LNCAP (cell line): ENCODE results near the gene CLMP.

Experiments
- TF ChIP-seq, protein P1 (sequence below): fragments of 450-650 bp; IDR thresholded peaks from 2 replicates; pipeline ENCODE4 v1.5.1; 2017; ENCODE audit warnings: mild to moderate bottlenecking

CLMP gene

DNA sequence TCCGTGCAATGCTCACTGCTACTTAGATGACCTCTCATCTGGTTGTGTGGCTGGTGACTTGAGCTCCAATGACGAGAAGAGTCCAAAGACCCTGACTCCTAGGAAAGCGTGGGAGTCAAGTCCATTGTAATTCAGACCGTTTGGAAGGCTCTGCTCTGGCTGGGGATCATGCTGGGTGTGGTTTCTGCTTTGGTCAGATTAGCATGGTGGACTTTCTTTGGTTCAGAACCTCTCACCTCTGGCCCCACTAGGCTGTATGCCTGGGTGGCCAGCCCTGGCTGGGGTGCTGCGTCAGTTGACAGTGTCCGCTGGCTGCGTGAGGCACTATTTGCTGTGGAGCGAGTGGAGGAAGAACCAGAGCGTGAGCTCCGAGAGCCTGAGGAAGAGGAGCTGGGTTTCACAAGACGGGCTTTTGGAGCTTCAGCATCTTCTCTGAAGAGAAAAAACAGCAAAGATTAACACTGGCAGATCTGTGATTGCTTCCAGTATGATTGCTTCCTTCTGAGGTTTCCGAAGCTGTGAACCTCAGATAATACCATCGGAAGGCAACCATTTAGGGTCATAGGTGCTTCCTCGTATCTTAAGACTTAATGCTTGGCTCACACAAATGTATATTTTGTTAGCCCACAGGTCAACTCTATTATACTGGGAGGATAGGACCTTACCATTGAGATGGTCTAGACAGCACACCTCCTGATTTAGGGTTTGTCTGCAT lies 121.5 kb downstream of the CLMP start:
- TF ChIP-seq, protein P1, sequence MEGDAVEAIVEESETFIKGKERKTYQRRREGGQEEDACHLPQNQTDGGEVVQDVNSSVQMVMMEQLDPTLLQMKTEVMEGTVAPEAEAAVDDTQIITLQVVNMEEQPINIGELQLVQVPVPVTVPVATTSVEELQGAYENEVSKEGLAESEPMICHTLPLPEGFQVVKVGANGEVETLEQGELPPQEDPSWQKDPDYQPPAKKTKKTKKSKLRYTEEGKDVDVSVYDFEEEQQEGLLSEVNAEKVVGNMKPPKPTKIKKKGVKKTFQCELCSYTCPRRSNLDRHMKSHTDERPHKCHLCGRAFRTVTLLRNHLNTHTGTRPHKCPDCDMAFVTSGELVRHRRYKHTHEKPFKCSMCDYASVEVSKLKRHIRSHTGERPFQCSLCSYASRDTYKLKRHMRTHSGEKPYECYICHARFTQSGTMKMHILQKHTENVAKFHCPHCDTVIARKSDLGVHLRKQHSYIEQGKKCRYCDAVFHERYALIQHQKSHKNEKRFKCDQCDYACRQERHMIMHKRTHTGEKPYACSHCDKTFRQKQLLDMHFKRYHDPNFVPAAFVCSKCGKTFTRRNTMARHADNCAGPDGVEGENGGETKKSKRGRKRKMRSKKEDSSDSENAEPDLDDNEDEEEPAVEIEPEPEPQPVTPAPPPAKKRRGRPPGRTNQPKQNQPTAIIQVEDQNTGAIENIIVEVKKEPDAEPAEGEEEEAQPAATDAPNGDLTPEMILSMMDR: no peak

DNA sequence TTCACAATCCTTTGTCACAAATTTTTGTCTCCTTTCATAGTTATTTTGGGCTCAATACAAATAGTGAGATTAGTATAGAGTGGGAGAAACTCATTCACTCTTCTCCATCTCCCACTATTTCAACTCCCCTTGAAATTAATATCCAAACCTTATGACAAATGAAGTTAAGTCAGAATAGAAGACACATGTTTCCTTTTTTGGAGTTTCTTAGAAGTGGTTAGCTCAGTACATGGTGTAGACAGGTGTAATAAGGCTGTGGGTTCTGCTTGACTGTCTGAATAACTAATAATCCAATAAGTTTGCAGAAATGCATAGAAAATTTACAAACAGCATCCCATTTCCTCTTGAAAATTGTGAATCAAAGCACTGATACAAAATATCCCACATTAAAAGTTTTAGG lies 122.3 kb downstream of the CLMP start:
- TF ChIP-seq, protein P1: no peak

DNA sequence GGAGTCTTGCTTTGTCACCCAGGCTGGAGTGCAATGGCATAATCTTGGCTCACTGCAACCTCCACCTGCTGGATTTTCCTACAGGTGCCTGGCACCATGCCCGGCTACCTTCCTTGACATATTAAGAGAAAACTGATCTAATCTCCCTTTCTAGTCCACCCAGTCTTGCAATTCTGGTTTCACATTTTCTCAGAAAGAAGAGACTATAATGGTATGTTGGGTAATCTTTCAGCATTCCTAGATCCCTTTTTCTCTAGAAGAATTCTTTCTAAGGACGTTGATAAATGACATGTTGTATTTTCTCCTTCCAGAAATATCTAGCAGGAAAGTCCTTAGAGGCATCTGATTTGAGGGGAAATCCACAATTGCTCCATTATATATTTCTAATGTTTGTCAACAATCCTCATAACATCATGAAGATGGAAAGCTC lies 122.7 kb downstream of the CLMP start:
- TF ChIP-seq, protein P1: no peak

DNA sequence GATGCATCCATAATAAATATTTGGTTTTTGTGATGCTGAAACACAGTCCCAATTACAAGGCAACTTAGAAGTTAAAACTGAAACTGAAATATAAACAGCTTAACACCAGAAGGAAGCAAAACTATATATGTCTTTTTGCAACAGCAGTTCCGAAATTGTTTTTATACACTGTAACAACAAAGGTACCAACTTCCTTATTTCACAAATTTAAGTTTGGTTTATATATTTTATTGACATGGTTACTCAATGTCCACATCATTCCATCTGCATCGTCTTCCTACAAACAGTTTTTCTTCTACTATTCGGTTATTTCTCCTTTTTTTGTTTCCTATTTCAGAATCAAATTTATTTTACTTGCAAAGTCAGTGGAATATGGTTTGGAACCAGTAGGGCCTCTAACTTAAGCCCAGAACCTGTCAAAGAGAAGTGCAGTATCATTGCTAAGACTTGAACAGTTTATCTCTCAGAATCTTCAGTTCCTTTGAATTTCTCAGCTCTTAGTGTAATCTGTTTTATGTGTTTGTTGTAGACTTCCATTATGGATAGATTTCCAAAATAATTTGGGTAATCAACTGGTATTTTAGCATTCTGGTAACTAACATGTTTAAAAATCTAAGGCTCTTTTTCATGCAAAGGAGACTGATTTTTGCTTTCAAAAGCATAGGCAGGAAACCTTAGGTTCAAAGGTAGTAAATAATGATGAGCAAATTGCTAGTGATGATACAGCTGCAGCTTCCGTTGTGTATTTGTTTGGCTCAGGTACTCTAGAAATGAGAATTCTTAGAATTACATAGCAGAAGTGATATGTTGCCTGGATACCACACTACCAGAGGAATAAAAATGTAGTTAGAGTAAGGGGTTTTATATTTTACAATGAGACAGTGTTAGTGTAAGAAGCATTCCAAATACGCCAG lies 124.9 kb downstream of the CLMP start:
- TF ChIP-seq, protein P1: no peak

DNA sequence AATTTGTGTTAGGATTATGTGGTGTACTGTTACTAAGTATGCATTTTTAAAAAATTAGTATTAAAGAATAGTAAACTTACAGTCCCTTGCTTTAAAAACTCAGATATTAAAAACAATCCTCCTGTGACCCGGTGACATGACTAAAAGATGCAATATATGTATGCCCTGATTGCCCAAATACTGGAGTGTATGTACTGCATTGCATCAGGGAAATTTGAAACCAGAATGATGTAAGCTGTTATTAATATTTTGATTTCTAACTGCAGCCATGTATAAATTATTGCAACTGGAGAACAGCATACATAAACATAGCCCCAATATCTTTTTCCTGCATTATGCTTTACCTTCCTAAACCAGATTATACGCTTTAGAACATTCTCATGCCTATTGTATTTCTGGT lies 129.4 kb downstream of the CLMP start:
- TF ChIP-seq, protein P1: no peak

DNA sequence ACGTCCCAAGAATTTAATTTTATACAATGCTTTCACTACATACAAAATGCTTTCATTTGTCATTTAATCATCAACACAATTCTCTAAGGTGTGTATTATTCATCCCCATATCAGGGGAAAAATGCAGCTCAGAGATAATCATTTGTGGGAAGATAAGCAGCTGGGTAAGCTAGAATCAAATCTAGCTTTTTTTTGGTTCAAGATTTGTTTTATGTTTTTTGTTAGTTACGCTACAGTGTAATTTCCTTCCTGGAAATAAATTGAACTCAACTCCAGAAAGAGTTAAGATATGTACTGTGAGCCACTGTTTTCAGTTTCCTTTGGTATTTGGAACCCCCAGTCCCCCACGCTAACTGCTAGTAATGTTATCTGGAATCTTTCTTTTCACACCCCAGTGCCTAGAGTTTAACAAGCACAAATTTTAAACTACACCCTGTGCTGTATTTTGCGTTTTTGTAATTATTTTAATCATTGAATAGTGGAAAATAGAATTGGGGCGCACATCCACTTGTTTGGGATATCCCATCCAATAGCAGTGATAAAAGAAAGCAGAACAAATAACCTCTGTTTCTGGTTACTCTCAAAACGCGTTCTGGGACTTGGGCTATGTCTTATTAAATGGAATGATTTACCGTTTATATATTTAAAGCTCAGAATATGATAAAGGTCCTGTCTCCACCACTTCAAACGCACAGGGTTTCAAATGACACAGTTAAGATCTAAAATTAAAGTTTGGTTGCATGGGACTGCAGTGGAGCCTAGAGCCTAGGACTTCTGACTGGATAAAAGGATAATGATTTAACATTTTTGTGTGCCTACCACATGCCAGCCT lies 131.0 kb downstream of the CLMP start:
- TF ChIP-seq, protein P1: no peak
